COLO668 (cell line): ENCODE data around the gene MAGEC3.

Experiments
- DNase-seq: peaks from one replicate; lab custom pipeline; 2025; ENCODE audit not compliant: unreplicated experiment; lab: John Stamatoyannopoulos, UW

Gene MAGEC3

DNA sequence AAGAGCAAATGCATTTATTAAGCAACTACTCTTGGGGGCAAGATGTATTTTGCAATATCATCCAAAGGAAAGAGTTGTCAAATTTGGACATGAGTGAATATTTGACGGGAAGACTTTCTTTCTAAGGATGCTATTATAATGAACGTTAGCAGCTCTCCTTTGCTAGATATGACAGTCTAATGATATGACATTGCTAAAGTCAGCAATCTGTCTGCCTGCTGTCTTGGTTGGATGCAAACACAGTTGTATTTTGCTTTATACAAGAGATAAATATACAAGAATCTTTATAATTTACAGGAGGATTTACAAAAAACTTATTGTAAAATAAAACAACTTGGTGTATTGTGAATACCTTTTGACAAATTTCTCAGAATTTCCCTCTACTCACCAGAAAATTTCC lies 103.1 kb downstream of the MAGEC3 start:
- DNase-seq = no peak

DNA sequence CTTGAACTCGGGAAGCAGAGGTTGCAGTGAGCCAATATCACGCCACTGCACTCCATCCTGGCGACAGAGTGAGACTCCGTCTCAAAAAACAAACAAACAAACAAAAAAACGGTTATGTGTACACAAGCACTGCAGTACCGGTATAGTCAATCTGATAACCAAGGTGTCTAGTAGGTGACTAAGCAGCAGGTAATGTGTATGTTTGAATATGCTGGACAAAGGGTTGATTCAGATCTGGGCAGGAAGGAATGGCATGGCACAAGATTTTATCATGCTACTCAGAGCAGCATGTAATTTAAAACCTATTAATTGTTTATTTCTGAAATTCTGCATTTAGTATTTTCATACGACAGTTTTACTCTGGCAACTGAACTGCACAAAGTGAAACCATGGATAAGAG lies 107.3 kb downstream of the MAGEC3 start:
- no peak for DNase-seq

DNA sequence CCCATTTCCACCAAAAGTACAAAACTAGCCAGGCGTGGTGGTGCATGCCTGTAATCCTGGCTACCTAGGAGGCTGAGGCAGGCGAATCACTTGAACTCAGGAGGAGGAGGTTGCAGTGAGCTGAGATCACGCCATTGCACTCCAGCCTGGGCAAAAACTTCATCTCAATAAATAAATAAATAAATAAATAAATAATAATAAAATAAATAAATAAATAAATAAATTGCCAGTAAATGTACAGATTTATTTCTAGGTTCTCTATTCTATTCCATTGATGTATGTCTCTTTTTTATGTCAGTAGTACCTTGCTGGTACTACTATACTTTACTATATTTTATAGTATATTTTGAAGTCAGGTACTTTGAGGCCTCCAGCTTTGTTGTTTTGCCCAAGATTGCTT lies 109.2 kb downstream of the MAGEC3 start:
- DNase-seq = no peak
